ENCODE measurements around the gene SSC5D. TPM values are rescaled to one million over a fixed set of nuclear protein-coding genes. Genes with fewer than 3 reads are reported as not detected.
A peak's percentile ranks its signal among the peaks of the same experiment; 100 is the strongest.

SSC5D gene
- total and polyA plus RNA-seq, 10 of the 15 experiments (the other 5 are each of a cell fraction or from before 2014, with no cell fraction given) = 0.03 to 0.13 (median 0.05) TPM; not detected in 4

GRCh38 chr19:55476100-55476775 is 12.0 kb upstream of the SSC5D start, which contains the start of gene ZNF628 (continued):
- no peak for TF ChIP-seq CTCF (IDR thresholded peaks at IDR 0.05 in 2 of 3, conservative IDR thresholded peaks at IDR 0.05 in 1 of 3; ENCODE audit: control insufficient read depth in 2 of 3, extremely low read depth in 1 of 3, insufficient read depth in 1 of 3, low read depth in 3 of 3, low read length in 3 of 3)
- TF ChIP-seq TBL1XR1 (IDR thresholded peaks at IDR 0.05; ENCODE audit: low read depth, low read length) = peak; percentile 20; the same call in 1 of the 2 replicates
- TF ChIP-seq SUZ12 (IDR thresholded peaks at IDR 0.05; ENCODE audit: unreplicated experiment) = no peak
- no peak for TF ChIP-seq RCOR1 (conservative IDR thresholded peaks at IDR 0.05; ENCODE audit: low read depth, low read length)
- TF ChIP-seq IKZF1 (conservative IDR thresholded peaks at IDR 0.05) = peak; percentile 95
- no peak for TF ChIP-seq ZBED1 (IDR thresholded peaks at IDR 0.05; ENCODE audit: borderline replicate concordance)
- no peak for TF ChIP-seq WRNIP1 (IDR thresholded peaks at IDR 0.05; ENCODE audit: borderline replicate concordance, low read depth, low read length)
- TF ChIP-seq IRF4 (IDR thresholded peaks at IDR 0.05; ENCODE audit: low read depth, low read length) = peak; percentile 58; the same call in 1 of the 2 replicates
- peak; percentile 23 for TF ChIP-seq PBX3 (IDR thresholded peaks at IDR 0.05; ENCODE audit: insufficient replicate concordance, low read depth, low read length)
- no peak for TF ChIP-seq SMAD1 (IDR thresholded peaks at IDR 0.05; ENCODE audit: low read depth, partially characterized antibody)
- TF ChIP-seq E2F4 (IDR thresholded peaks at IDR 0.05; ENCODE audit: low read depth, low read length) = no peak
- TF ChIP-seq SIN3A (IDR thresholded peaks at IDR 0.05; ENCODE audit: low read depth, low read length) = 0 out of 2 replicates have a peak, but pooled peaks have one; percentile 39
- no peak for TF ChIP-seq MEF2A (IDR thresholded peaks at IDR 0.05; ENCODE audit: insufficient read depth, low read depth, low read length)
- TF ChIP-seq ZBTB40 (IDR thresholded peaks at IDR 0.05; ENCODE audit: borderline replicate concordance) = peak; percentile 33; the same call in 1 of the 2 replicates
- no peak for TF ChIP-seq ZNF217 (IDR thresholded peaks at IDR 0.05)
- TF ChIP-seq STAT3 (IDR thresholded peaks at IDR 0.05; ENCODE audit: low read depth, low read length) = no peak
- no peak for TF ChIP-seq RELA (IDR thresholded peaks at IDR 0.05; ENCODE audit: borderline replicate concordance, partially characterized antibody)
- TF ChIP-seq TARDBP (IDR thresholded peaks at IDR 0.05; ENCODE audit: borderline replicate concordance) = peak; percentile 86
- TF ChIP-seq ZNF622 (IDR thresholded peaks at IDR 0.05) = peak; percentile 78
- TF ChIP-seq NFIC (IDR thresholded peaks at IDR 0.05; ENCODE audit: low read depth, low read length) = no peak

Data from GM12878 (cell line).